Kidney (tissue), 14 donors: Measurements from ENCODE around the gene MRRF. TPM values are rescaled to one million over a fixed set of nuclear protein-coding genes. Genes with fewer than 3 reads are reported as not detected.

Experiments used
- DNase-seq, 5 donors: peaks; one replicate each; pipeline ENCODE4 v3.0.0-alpha.2; 2013 to 2020
- FAIRE-seq: peaks from 2 replicates; lab custom pipeline; 2012; peaks lifted over from hg19 to GRCh38; lab: Jason Lieb, UNC
- H3K27ac ChIP-seq, 2 donors: one replicate each; pipeline ENCODE4 v1.7.0; 2013; ENCODE audit warnings: low read depth in 2 of 2, low read length in 2 of 2, inconsistent platforms in 1 of 2
- H3K27me3 ChIP-seq: one replicate; pipeline ENCODE4 v1.7.1; 2013; ENCODE audit warnings: low read length, inconsistent platforms; ENCODE audit not compliant: control insufficient read depth, insufficient read depth
- H3K36me3 ChIP-seq, 3 donors: one replicate each; pipeline versions ENCODE4 v1.7.0 to v1.7.1; 2013; ENCODE audit warnings: low read length in 3 of 3, control low read depth in 1 of 3, inconsistent platforms in 1 of 3; ENCODE audit not compliant: insufficient read depth in 3 of 3, control insufficient read depth in 2 of 3
- H3K4me1 ChIP-seq, 3 donors: one replicate each; pipeline versions ENCODE4 v1.7.0 to v1.7.1; 2013; ENCODE audit warnings: low read length in 3 of 3, inconsistent platforms in 1 of 3, low read depth in 1 of 3; ENCODE audit not compliant: control insufficient read depth in 2 of 3, insufficient read depth in 2 of 3
- H3K4me3 ChIP-seq, 3 donors: one replicate each; pipeline versions ENCODE4 v1.7.0 to v1.8.1; 2013; ENCODE audit warnings: low read length in 3 of 3, control low read depth in 1 of 3, inconsistent platforms in 1 of 3
- H3K9ac ChIP-seq, 3 donors: one replicate each; pipeline versions ENCODE4 v1.7.0 to v1.7.1; 2013; ENCODE audit warnings: low read length in 3 of 3, control low read depth in 1 of 3, inconsistent platforms in 1 of 3
- H3K9me3 ChIP-seq, 3 donors: one replicate each; pipeline versions ENCODE4 v1.7.0 to v1.7.1; 2013; ENCODE audit warnings: low read length in 3 of 3, control low read depth in 1 of 3, inconsistent platforms in 1 of 3; ENCODE audit not compliant: control insufficient read depth in 2 of 3, insufficient read depth in 1 of 3
- CTCF ChIP-seq: IDR thresholded peaks from 3 replicates; pipeline ENCODE4 v1.5.1; 2012; ENCODE audit warnings: mild to moderate bottlenecking, moderate library complexity, borderline replicate concordance; ENCODE audit not compliant: insufficient read depth; ENCODE audit errors: extremely low read depth
- intact Hi-C: fragments of 100-400 bp; cut with DNase I; formaldehyde crosslinking; loops from one replicate; pipeline ENCODE4 v1.11.1; 2022
- polyA plus RNA-seq: library from polyadenylated mRNA; stranded (reverse); fragments of 350-450 nt; fragmentation: Illumina TruSeq; extraction: RNeasy Lipid Tissue Mini Kit (QIAGEN cat#74804); gene quantifications from one replicate; pipeline ENCODE4 v1.2.3, GENCODE V29; 2014; ENCODE audit warnings: low read depth, low replicate concordance; ENCODE audit not compliant: insufficient read depth
- total RNA-seq: library from RNA; stranded (reverse); fragmentation: NEBNext Ultra II Directional; extraction: Animal tissue kit (Norgen Biotek cat#: 25700); gene quantifications from one replicate; pipeline ENCODE4 v1.2.1, GENCODE V29; 2021
- donor health status: control.
- donor health status: control.
- donor health status: control.
- donor health status: control.
- donor health status: control.
- donor health status: DM: yes; HTN: yes; CAD: no.
- donor health status: Normal renal cell carcinoma (clear cell type).

The MRRF gene
- total and polyA plus RNA-seq, 2 donors from 2014 or later = 38.8 to 44.9 TPM

- intact Hi-C loops = no loop called here
- H3K4me1 ChIP-seq = peaks cover 0 to 14% (median 8%) of the 10 kb centered on the region in 3 donors
- H3K27ac ChIP-seq = no peak overlapping the region
- no peak overlapping the region for H3K4me3 ChIP-seq
- no peak for FAIRE-seq
- H3K9me3 ChIP-seq = no peaks in the 10 kb centered on the region
- H3K9ac ChIP-seq = no peak overlapping the region
- TF ChIP-seq CTCF = no peak
- no peak for DNase-seq
- no peaks in the 10 kb centered on the region for H3K36me3 ChIP-seq
- no peaks in the 10 kb centered on the region for H3K27me3 ChIP-seq
Measured at GRCh38 chr9:122348288-122348777, 83.7 kb downstream of the MRRF start.

GRCh38 chr9:122348791-122349190 is 84.1 kb downstream of the MRRF start:
- H3K9me3 ChIP-seq = no peaks in the 10 kb centered on the region
- no peak overlapping the region for H3K9ac ChIP-seq
- peaks cover 0 to 14% (median 8%) of the 10 kb centered on the region in 3 donors for H3K4me1 ChIP-seq
- no peak for FAIRE-seq
- no peak for DNase-seq
- no peak overlapping the region for H3K4me3 ChIP-seq
- no peak overlapping the region for H3K27ac ChIP-seq
- no peak for TF ChIP-seq CTCF
- no peaks in the 10 kb centered on the region for H3K27me3 ChIP-seq
- intact Hi-C loops = no loop called here
- no peaks in the 10 kb centered on the region for H3K36me3 ChIP-seq

- H3K27ac ChIP-seq = no peak overlapping the region
- no peak overlapping the region for H3K9ac ChIP-seq
- intact Hi-C loops = no loop called here
- no peaks in the 10 kb centered on the region for H3K36me3 ChIP-seq
- H3K4me3 ChIP-seq = no peak overlapping the region
- DNase-seq (no peak), FAIRE-seq (no peak)
- H3K4me1 ChIP-seq = peaks cover 0 to 14% (median 8%) of the 10 kb centered on the region in 3 donors
- no peak for TF ChIP-seq CTCF
- no peaks in the 10 kb centered on the region for H3K9me3 ChIP-seq
- H3K27me3 ChIP-seq = no peaks in the 10 kb centered on the region
Measured at GRCh38 chr9:122349201-122349600, 84.5 kb downstream of the MRRF start.
